Mesothelial cell of epicardium (in vitro differentiated cells): Measurements from ENCODE around the gene CYTH3. TPM values are rescaled to one million over a fixed set of nuclear protein-coding genes. Genes with fewer than 3 reads are reported as not detected.

Experiments
- DNase-seq, 2 experiments: peaks; one replicate each; pipeline ENCODE4 v3.0.0; 2021; ENCODE audit warnings: low spot score in 2 of 2; ENCODE audit not compliant: unreplicated experiment in 2 of 2
- H3K27ac Mint-ChIP-seq: 2 replicates; pipeline ENCODE4 v1.8.0; 2021; ENCODE audit warnings: mixed read lengths
- H3K27me3 Mint-ChIP-seq: 2 replicates; pipeline ENCODE4 v1.8.0; 2021; ENCODE audit warnings: low read depth, mixed read lengths
- H3K36me3 Mint-ChIP-seq: 2 replicates; pipeline ENCODE4 v1.8.0; 2021; ENCODE audit warnings: mixed read lengths
- H3K4me1 Mint-ChIP-seq: 2 replicates; pipeline ENCODE4 v1.8.0; 2021; ENCODE audit warnings: mixed read lengths
- H3K4me3 Mint-ChIP-seq: 2 replicates; pipeline ENCODE4 v1.8.0; 2021; ENCODE audit warnings: mild to moderate bottlenecking, moderate library complexity, mixed read lengths
- H3K9me3 Mint-ChIP-seq: 2 replicates; pipeline ENCODE4 v1.8.0; 2021; ENCODE audit warnings: mixed read lengths
- CTCF ChIP-seq: fragments of 200-600 bp; sonication (generic); IDR thresholded peaks from one replicate; pipeline ENCODE4 v1.5.0; 2021; ENCODE audit warnings: antibody characterized with exemption; ENCODE audit not compliant: unreplicated experiment
- total RNA-seq: library from RNA; stranded (reverse); gene quantifications from 3 replicates; pipeline ENCODE4 v1.2.1, GENCODE V29; 2021

Gene CYTH3
- total RNA-seq, 1 donor from 2014 or later = 29.2 TPM

- H3K9me3 Mint-ChIP-seq = no peaks in the 10 kb centered on the region
- peaks cover 13% of the 10 kb centered on the region for H3K36me3 Mint-ChIP-seq
- H3K4me1 Mint-ChIP-seq = no peaks in the 10 kb centered on the region
- TF ChIP-seq CTCF = no peak
- DNase-seq = no peak
- no peak overlapping the region for H3K4me3 Mint-ChIP-seq
- H3K27me3 Mint-ChIP-seq = no peaks in the 10 kb centered on the region
- no peak overlapping the region for H3K27ac Mint-ChIP-seq
Measured at GRCh38 chr7:6180344-6180725, 92.1 kb downstream of the CYTH3 start.

- Mint-ChIP-seq H3K27ac (no peak overlapping the region), H3K4me1 (no peaks in the 10 kb centered on the region), H3K4me3 (no peak overlapping the region), H3K27me3 (no peaks in the 10 kb centered on the region), H3K36me3 (peaks cover 10% of the 10 kb centered on the region), H3K9me3 (no peaks in the 10 kb centered on the region)
- TF ChIP-seq CTCF = no peak
- no peak for DNase-seq
Measured at GRCh38 chr7:6179620-6180343, 92.6 kb downstream of the CYTH3 start.

- Mint-ChIP-seq H3K36me3 (peaks cover 11% of the 10 kb centered on the region), H3K4me1 (no peaks in the 10 kb centered on the region), H3K27ac (no peak overlapping the region), H3K9me3 (no peaks in the 10 kb centered on the region), H3K27me3 (no peaks in the 10 kb centered on the region), H3K4me3 (no peak overlapping the region)
- no peak for TF ChIP-seq CTCF
- no peak for DNase-seq
Measured at GRCh38 chr7:6178298-6179029, 94.0 kb downstream of the CYTH3 start.

- TF ChIP-seq CTCF = no peak
- DNase-seq = no peak
- Mint-ChIP-seq H3K27ac (no peak overlapping the region), H3K4me1 (peaks cover 11% of the 10 kb centered on the region), H3K27me3 (no peaks in the 10 kb centered on the region), H3K4me3 (no peak overlapping the region), H3K9me3 (no peaks in the 10 kb centered on the region), H3K36me3 (peaks cover 12% of the 10 kb centered on the region)
Measured at GRCh38 chr7:6175645-6176044, 96.8 kb downstream of the CYTH3 start.

- Mint-ChIP-seq H3K27ac (no peak overlapping the region), H3K27me3 (no peaks in the 10 kb centered on the region), H3K9me3 (no peaks in the 10 kb centered on the region), H3K4me1 (peaks cover 13% of the 10 kb centered on the region), H3K4me3 (no peak overlapping the region), H3K36me3 (peaks cover 18% of the 10 kb centered on the region)
- DNase-seq = no peak
- no peak for TF ChIP-seq CTCF
Measured at GRCh38 chr7:6172910-6173295, 99.5 kb downstream of the CYTH3 start.
